GM12864 (cell line): Measurements from ENCODE around the gene TWIST1.

ENCODE experiments used
- DNase-seq: peaks from one replicate; pipeline ENCODE4 v3.0.0-alpha.2; 2011; ENCODE audit warnings: low read depth
- H3K4me3 ChIP-seq: 2 replicates; pipeline ENCODE4 v1.5.1; 2011; ENCODE audit warnings: mild to moderate bottlenecking, low read depth, low read length, control low read depth
- TF ChIP-seq, protein P1 (sequence below): IDR thresholded peaks from 2 replicates; pipeline ENCODE4 v1.5.1; 2011; ENCODE audit warnings: low read depth, mild to moderate bottlenecking, moderate library complexity, low read length, control low read depth, inconsistent platforms; ENCODE audit errors: missing control alignments

TWIST1 gene

DNA sequence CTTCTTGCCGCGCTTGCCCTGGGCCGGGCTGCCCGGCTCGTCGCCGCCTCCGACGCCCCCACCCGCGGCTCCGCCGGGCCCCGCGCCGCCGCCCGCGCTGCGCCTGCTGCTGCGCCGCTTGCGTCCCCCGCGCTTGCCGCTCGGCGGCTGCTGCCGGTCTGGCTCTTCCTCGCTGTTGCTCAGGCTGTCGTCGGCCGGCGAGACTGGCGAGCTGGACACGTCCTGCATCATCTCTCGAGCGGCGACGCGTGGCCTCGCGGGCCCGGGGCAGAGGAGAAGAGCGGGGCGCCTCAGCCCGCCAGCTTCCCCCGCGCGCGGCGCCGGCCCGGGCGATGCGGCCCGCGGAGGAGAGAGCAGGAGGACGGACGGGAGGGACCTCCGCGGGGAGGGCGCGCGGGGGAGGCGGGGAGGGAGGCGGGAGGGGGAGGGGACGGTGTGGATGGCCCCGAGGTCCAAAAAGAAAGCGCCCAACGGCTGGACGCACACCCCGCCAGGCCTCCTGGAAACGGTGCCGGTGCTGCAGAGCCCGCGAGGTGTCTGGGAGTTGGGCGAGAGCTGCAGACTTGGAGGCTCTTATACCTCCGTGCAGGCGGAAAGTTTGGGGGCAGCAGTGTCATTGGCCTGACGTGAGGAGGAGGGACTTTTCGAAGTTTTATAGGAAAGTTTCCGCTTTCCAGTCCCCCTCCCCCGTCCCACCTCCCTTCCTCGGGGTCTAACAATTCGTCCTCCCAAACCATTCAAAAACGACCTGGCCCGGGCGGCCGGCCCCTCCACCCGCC is at the start of gene TWIST1:
Gene TWIST1, minus strand, starts transcription at position 546 of the 779 bp plus-strand sequence. Its CDS starts 315 bp downstream, at position 231.
- peak within 1 kb of the TSS; percentile 27 for H3K4me3 ChIP-seq
- no peak for DNase-seq
- TF ChIP-seq, protein P1, sequence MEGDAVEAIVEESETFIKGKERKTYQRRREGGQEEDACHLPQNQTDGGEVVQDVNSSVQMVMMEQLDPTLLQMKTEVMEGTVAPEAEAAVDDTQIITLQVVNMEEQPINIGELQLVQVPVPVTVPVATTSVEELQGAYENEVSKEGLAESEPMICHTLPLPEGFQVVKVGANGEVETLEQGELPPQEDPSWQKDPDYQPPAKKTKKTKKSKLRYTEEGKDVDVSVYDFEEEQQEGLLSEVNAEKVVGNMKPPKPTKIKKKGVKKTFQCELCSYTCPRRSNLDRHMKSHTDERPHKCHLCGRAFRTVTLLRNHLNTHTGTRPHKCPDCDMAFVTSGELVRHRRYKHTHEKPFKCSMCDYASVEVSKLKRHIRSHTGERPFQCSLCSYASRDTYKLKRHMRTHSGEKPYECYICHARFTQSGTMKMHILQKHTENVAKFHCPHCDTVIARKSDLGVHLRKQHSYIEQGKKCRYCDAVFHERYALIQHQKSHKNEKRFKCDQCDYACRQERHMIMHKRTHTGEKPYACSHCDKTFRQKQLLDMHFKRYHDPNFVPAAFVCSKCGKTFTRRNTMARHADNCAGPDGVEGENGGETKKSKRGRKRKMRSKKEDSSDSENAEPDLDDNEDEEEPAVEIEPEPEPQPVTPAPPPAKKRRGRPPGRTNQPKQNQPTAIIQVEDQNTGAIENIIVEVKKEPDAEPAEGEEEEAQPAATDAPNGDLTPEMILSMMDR, result no peak

DNA sequence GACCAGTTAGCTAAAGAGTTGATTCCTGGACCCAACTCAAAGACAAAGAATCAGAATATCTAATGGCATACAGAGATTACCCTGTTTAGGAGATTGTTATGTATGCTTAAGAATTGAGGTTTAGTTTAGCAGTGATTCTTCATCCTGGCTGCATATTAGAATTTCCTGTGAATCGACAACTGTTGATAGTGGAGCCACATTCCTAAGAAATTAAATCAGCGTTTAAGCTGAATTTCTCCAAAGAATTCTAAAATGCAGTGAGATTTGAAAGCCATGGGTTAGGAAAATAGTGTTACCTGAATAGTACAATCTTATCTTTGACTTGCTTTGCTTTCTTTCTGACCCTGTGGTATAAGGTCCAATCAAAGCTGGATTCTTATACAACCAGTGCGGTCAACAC is 44.2 kb upstream of the TWIST1 start:
- no peak for DNase-seq

GRCh38 chr7:19146699-19147098 is 29.3 kb upstream of the TWIST1 start:
- DNase-seq, result no peak
- TF ChIP-seq, protein P1, result no peak
- no peak overlapping the region for H3K4me3 ChIP-seq

More for the DNA sequence above, 44.2 kb upstream of the TWIST1 start:
- H3K4me3 ChIP-seq, result no peak overlapping the region
- TF ChIP-seq, protein P1, result no peak

- TF ChIP-seq, protein P1, result no peak
- H3K4me3 ChIP-seq, result no peak overlapping the region
- DNase-seq, result no peak
Observed at GRCh38 chr7:19145434-19146115, 28.1 kb upstream of the TWIST1 start.

DNA sequence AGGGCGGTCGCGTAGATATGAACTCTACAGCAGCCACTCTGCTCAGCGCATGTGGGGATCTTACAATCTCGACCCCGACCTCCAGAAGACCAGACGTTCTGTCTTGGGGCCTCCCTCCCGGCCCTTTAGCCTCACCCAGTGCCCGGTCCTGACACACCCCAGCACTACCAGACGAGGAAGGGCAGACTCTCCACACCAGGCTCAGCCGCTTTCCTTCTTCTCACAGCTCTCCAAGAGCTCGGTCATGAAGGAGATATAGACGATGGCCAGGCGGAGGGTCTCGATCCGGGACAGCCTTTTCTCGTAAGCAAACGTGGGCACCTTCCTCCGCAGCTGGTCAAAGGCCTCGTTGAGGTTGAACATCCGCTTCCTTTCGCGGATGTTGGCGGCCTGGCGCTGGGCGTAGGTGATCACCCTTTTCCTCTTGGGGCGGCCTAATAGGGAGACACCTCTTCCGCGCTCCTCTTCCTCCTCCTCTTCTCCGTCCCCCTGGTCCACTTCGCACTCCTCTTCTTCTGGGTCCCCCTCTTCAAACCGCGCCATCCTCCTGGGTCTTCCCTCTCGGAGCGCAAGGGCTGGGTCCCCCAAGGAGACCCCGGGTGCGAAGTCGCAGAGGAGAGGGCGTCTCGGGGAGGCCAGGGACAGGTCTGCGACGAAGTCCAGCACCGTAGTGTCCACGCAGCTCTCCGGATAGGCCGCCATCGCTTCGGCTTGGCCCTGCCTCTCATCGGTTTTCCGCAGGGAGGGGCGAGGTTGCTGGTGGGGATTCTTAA is 27.4 kb upstream of the TWIST1 start, which contains the start of gene FERD3L:
Gene FERD3L, minus strand, starts transcription at position 761 of the 773 bp plus-strand sequence. Its CDS starts 59 bp downstream, at position 702.
- H3K4me3 ChIP-seq, result no peak within 1 kb of the TSS
- TF ChIP-seq, protein P1, result no peak
- DNase-seq, result no peak

- TF ChIP-seq, protein P1, result no peak
- no peak overlapping the region for H3K4me3 ChIP-seq
- DNase-seq, result no peak
Observed at GRCh38 chr7:19143881-19144574, 26.6 kb upstream of the TWIST1 start.
